ENCODE measurements around the gene CEP63.

CEP63 gene

DNA sequence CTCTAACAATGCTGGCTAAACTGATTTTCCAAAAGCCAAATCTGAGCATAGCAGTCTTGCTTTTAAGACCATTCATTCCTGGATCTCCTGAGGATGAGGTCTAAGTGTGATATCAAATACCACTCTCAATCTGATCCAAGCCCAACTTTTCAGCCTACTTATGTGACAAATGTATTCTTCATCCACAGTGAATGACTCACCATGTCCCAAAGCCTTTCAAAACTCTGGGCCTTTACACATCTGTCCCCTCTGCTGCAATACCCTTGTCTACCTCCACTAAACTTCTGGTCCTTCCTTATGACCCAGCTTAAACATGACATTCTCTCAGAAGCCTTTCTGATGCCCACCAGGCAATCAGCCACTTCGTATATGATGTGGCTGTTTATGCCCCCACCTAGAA is 4.7 kb upstream of the CEP63 start:
- H3K4me1 Mint-ChIP-seq, result peaks cover 30% of the 10 kb centered on the region
- H3K27me3 Mint-ChIP-seq, result no peaks in the 10 kb centered on the region
- no peak overlapping the region for H3K4me3 Mint-ChIP-seq
- H3K9me3 Mint-ChIP-seq, result no peaks in the 10 kb centered on the region
- no peak for ATAC-seq
- no peak for DNase-seq
- no peak overlapping the region for H3K27ac Mint-ChIP-seq

DNA sequence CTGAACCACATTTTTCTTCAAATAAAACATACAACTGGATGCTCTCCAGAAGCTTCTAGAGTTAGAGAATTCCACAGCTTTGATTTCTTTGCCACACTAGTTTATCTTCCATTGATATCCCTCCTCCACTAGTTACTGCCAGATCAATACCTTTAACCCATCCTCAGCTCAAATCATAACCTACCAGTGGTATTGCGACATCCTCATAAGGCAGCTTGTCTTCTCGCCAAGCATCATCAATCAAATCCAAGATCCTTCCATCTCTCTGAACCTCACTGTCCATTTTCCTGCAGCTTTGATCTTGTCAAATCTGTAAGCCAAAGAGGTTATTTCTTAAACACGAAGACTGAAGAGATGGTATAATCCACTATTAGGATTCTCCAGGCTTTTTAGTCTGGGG is 3.2 kb upstream of the CEP63 start:
- no peak overlapping the region for H3K4me3 Mint-ChIP-seq
- H3K9me3 Mint-ChIP-seq, result no peaks in the 10 kb centered on the region
- no peaks in the 10 kb centered on the region for H3K27me3 Mint-ChIP-seq
- no peak for DNase-seq
- no peak overlapping the region for H3K27ac Mint-ChIP-seq
- no peak for ATAC-seq
- peaks cover 35% of the 10 kb centered on the region for H3K4me1 Mint-ChIP-seq

DNA sequence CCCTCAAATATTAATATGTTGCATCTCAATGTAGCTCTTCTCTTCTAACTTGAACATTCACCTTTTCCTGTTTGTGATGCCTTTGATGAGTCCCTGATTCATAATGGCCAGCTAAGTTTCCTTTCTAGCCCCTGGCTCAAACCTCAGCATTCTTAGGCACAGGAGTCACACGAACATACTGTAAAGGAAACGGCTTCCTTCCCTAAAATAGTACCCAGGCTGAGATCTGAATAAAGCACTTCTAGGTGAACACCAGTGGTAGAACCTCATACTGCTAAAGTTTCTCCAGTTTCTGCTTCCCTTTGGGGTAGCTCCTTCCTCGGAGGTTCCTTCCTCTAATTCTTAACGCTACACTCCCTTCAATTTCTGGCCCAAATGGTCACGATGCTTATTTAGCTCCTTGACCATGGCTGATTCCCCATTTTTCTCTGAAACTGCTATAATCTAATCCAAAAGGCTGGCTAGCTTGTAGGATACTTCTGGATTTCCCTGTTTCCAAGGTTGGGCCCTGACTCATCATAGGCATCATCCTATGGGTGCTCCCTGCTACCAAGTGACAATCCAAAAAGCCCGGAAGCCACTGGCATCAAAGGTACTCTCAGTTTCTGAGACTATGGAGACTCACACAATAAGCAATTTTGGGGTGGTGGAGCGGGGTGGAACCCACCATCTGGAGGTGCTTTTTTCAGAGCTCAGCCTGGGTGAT is 2.5 kb upstream of the CEP63 start:
- no peaks in the 10 kb centered on the region for H3K9me3 Mint-ChIP-seq
- no peaks in the 10 kb centered on the region for H3K27me3 Mint-ChIP-seq
- peak overlapping the region; percentile 39 to 44 for H3K4me3 Mint-ChIP-seq
- DNase-seq (no peak), ATAC-seq (no peak)
- peak overlapping the region; percentile 48 to 58 for H3K27ac Mint-ChIP-seq
- H3K4me1 Mint-ChIP-seq, result peaks cover 42% of the 10 kb centered on the region

DNA sequence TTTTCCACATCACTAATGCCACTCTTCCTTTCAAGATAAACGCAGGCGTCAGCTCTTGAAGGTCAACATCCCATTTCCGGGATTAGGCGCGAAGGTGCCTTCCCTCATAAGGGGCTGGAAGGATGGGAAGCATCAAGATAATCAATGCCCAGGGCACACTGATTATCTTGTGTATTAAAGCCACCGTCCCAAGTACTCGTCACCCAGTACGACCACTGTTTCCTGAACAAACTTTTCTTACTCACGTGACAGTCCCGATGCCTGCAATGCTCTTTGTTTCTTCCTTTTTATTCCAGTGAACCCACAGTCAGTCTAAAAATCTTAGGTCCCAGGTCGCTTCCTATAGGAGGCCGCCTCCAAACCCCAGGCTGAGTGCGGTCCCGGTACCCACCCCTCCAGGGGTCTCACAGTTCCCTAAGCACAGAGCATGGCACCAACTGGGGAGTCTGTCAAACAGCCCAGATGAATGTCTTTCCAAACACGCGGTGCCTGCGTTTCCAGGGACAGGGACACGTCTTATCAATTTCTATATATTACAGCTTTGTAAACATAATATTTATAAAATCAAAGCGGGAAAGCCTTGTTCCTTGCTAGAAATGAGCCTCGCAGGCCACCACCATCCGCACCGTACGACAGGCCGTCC is 661 bp upstream of the CEP63 start:
- Mint-ChIP-seq H3K27me3 (no peaks in the 10 kb centered on the region), H3K27ac (peak overlapping the region; percentile 98 to 99), H3K9me3 (no peaks in the 10 kb centered on the region), H3K4me1 (peaks cover 53% of the 10 kb centered on the region), H3K4me3 (peak overlapping the region; percentile 96 to 100)
- peak; percentile 3 for ATAC-seq
- no peak for DNase-seq

DNA sequence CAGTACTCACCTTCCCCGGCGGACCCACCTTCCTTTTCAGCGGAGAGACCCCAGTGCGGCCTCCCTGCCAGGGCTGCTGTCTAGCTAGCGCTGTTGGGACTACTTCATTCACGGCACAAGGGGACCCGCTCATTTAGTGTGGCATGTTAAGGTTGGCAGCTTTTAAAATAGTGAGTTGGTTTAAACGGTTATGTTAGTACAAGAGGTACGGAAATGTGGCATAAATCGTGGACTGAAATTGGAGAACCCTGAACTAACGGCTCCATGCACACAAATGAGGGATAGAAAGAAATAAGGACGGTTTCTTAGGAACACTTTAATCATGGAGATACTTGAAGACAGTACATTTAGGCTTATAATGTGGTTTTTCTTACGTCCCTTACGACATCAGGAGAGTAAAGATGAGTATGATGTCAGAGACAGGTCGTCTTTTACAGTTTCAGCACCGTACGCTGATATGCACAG is 752 bp downstream of the CEP63 start:
- peaks cover 62% of the 10 kb centered on the region for H3K4me1 Mint-ChIP-seq
- no peaks in the 10 kb centered on the region for H3K27me3 Mint-ChIP-seq
- peak overlapping the region; percentile 96 to 100 for H3K4me3 Mint-ChIP-seq
- no peak for DNase-seq
- peak overlapping the region; percentile 98 to 99 for H3K27ac Mint-ChIP-seq
- peak; percentile 41 for ATAC-seq
- no peaks in the 10 kb centered on the region for H3K9me3 Mint-ChIP-seq

DNA sequence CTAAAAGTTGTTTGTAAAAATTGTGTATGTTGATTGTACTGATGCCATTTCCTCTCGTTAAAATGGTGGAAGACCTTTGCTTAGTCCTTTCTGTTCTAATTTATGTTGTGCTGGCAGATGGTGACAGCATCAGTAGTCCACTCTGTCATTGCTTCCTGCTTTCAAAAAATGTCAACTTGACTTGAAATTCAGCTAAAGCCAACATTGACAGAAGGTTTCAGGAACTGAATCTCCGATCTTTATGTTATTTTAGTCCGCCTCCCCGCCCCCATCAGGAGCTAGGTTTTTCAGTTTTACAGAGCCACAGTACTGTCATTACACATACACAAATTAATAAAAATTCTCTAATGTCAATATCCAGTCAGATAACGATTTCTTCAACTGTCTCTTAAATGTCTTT is 1.5 kb downstream of the CEP63 start:
- Mint-ChIP-seq H3K27me3 (no peaks in the 10 kb centered on the region), H3K4me1 (peaks cover 59% of the 10 kb centered on the region), H3K9me3 (no peaks in the 10 kb centered on the region), H3K27ac (peak overlapping the region; percentile 87 to 98), H3K4me3 (peak overlapping the region; percentile 96 to 100)
- ATAC-seq, result no peak
- no peak for DNase-seq

DNA sequence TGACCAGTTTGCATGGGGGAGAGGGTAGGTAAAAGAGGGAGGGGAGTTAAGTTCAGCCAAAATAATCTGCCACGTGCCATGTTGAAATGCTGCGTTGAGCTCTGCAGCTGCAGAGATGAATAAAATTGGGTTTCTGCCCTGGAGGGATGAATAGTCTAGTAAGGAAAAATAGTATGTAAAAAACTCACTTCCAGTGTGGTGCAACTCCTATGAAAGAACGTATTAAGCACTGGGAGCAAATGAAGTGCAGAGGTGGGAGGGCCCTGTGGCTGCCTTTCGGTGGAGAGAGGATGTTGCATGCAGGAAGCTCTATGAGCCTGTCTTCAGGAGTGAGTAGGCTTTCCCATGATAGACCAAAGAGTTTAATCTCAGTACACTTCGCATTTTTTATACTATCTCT is 8.6 kb downstream of the CEP63 start:
- Mint-ChIP-seq H3K9me3 (peaks cover 0 to 9% of the 10 kb centered on the region in 2 donors), H3K27me3 (no peaks in the 10 kb centered on the region), H3K4me1 (peaks cover 62% of the 10 kb centered on the region), H3K27ac (no peak overlapping the region), H3K4me3 (no peak overlapping the region)
- ATAC-seq, result no peak
- no peak for DNase-seq

DNA sequence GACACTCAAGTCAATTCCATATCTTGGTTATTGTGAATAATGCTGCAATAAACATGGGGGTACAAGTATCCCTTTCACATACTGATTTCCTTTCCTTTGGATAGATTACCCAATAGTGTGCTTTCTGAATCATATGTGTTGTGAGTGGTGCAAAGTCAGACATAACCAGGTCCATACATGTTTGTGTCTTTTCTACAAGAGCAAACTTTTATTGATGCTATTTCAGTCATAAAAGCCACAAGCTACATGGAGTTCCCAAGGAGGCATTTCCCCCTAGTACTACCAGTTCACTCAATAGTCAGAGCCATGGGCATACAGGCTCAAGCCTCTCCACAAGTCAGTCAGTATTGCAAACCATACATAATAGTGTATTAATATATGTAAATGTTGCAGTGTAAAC is 10.1 kb downstream of the CEP63 start:
- Mint-ChIP-seq H3K4me3 (no peak overlapping the region), H3K27me3 (no peaks in the 10 kb centered on the region), H3K4me1 (peaks cover 57% of the 10 kb centered on the region), H3K27ac (no peak overlapping the region), H3K9me3 (peaks cover 2 to 14% of the 10 kb centered on the region in 2 donors)
- DNase-seq (no peak), ATAC-seq (no peak)

DNA sequence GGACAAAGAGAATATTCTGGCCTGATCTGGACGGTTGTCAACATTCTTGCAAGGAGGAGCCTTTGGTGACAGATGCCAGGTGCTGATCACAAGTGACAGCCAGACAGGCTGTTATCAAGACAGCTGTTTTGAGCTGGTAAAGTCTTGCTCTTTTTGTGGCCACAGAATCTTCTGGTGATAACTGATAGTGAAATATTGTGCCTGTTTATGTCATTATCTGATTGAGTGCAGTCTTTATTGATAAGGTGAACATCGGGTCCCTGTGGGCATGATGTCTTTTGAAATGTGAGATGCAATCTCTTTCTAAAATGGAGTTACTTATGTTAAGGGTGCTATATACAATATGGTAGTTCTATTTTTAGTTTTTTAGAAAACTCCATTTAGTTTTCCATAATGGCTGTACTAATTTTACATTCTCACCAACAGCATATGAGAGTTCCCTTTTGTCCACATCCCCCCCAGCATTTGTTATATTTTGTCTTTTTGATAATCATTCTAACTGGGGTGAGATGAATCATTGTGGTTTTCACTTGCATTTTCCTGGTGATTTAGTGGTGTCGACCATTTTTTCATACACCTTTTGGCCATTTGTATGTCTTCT is 10.7 kb downstream of the CEP63 start:
- H3K4me3 Mint-ChIP-seq, result no peak overlapping the region
- DNase-seq, result no peak
- peak; percentile 85 for ATAC-seq
- peaks cover 58% of the 10 kb centered on the region for H3K4me1 Mint-ChIP-seq
- H3K9me3 Mint-ChIP-seq, result peaks cover 8 to 15% of the 10 kb centered on the region in 2 donors
- no peak overlapping the region for H3K27ac Mint-ChIP-seq
- H3K27me3 Mint-ChIP-seq, result no peaks in the 10 kb centered on the region

DNA sequence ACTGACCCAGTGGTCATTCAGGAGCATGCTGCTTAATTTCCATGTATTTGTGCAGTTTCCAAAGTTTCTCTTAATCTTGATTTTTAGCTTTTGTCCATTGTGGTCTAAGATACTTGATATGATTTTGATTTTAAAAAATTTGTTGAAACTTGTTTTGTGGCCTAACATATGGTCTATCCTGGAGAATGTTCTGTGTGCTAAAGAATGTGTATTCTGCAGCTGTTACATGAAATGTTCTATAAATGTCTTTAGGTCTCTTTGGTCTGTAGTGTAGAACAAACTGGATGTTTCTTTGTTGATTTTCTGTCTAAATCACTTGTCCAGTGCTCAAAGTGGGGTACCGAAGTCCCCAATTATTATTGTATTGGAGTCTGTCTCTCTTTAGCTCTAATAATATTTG is 17.4 kb downstream of the CEP63 start:
- DNase-seq (no peak), ATAC-seq (no peak)
- Mint-ChIP-seq H3K27ac (no peak overlapping the region), H3K4me3 (no peak overlapping the region), H3K4me1 (peaks cover 51% of the 10 kb centered on the region), H3K27me3 (no peaks in the 10 kb centered on the region), H3K9me3 (peaks cover 31 to 46% of the 10 kb centered on the region in 2 donors)

DNA sequence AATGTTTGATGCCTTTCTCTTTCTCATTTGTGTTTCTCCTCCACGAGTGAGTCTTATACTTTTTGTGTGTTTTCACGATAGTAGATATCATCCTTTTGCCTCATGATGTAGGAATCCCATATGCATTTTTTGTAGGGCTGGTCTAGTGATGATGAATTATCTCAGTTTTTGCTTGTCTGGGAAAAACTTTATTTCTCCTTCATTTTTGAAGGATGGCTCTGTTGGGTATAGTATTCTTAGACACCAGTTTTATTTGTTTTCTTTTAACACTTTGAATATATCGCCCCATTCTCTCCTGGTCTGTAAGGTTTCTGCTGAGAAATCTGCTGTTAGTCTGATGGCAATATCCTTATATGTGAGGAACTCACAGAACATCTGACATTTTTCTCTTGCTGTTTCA is 18.3 kb downstream of the CEP63 start:
- no peak overlapping the region for H3K4me3 Mint-ChIP-seq
- peaks cover 48% of the 10 kb centered on the region for H3K4me1 Mint-ChIP-seq
- DNase-seq (no peak), ATAC-seq (no peak)
- no peak overlapping the region for H3K27ac Mint-ChIP-seq
- no peaks in the 10 kb centered on the region for H3K27me3 Mint-ChIP-seq
- peaks cover 24 to 46% of the 10 kb centered on the region in 2 donors for H3K9me3 Mint-ChIP-seq

DNA sequence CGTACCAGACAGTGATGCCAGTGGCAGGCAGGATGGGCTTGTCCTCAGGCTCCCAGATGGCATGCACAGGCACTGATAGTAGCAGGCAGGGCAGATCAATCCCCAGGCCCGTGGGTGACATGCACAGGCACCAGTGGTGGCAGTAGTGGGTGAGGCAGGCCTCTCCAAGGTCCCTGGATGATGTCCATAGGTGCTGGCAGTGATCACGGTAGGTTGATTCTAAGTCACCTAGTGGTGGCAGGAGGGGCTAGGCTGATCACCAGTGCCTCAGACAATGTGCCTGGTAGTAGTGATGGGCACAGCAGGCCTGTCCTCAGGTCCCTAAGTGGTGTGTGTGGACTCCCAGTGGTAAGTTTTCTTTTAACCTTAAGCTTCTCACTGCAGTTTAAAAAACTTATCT is 19.6 kb downstream of the CEP63 start:
- H3K27me3 Mint-ChIP-seq, result no peaks in the 10 kb centered on the region
- ATAC-seq, result no peak
- H3K4me3 Mint-ChIP-seq, result no peak overlapping the region
- H3K4me1 Mint-ChIP-seq, result peaks cover 43% of the 10 kb centered on the region
- DNase-seq, result no peak
- H3K9me3 Mint-ChIP-seq, result peaks cover 24 to 46% of the 10 kb centered on the region in 2 donors
- H3K27ac Mint-ChIP-seq, result peak overlapping the region in 1 of 2 donors; percentile 24

DNA sequence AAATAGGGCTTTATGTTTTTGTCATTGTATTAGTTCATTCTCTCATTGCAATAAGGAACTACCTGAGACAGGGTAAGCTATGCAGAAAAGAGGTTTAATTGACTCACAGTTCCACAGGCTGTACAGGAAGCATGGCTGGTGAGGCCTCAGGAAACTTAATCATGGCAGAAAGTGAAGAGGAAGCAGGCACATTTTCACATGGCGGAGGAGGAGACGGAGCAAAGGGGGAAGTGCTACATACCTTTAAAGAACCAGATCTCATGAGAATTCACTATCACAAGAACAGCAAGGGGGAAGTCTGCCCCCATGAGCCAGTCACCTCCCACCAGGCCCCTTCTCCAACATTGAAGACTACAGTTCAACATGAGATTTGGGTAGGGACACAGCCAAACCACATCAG is 25.6 kb downstream of the CEP63 start:
- Mint-ChIP-seq H3K9me3 (peaks cover 9 to 11% of the 10 kb centered on the region in 2 donors), H3K27ac (no peak overlapping the region), H3K4me3 (no peak overlapping the region), H3K27me3 (no peaks in the 10 kb centered on the region), H3K4me1 (peaks cover 17% of the 10 kb centered on the region)
- no peak for DNase-seq
- no peak for ATAC-seq

DNA sequence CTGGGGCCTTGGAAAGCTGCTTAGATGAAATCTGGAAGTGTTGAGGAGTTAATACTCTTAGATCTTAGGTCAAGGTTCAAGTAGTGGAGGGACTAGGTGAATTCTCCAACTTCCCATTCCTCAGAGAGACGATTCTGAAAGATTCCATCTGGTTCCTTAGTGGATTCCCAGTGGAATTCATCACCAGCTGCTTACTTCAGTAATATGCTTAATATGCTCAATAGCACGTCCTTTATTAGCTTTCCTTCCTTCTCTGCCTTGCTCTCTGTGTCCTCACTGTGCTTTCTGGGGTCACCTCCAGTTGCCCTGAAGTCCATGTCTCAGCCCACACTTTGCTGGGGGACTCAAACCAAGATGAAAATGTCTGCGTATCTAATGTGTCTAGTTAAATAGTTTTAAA is 31.0 kb downstream of the CEP63 start:
- Mint-ChIP-seq H3K27ac (no peak overlapping the region), H3K27me3 (no peaks in the 10 kb centered on the region)

DNA sequence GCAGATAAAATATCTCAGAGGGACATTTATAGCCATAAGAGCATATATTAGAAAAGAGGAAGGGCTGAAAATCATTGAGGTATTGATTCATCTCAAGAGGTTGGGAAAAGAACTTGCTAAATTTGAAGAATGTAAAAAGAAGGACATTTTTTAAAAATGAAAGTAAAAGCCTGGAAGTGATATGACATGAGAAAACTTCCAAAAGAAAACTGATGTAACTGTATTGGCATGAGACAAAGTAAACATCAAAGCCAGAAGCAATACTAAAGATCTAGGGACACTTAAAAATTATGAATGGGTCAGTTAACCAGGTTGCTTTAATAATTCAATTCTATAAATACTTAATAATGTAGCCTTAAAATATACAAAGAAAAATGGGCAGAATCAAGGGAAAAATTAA is 31.9 kb downstream of the CEP63 start:
- DNase-seq (no peak), ATAC-seq (no peak)
- Mint-ChIP-seq H3K27me3 (no peaks in the 10 kb centered on the region), H3K9me3 (peaks cover 21 to 31% of the 10 kb centered on the region in 2 donors), H3K27ac (no peak overlapping the region), H3K4me1 (peaks cover 5% of the 10 kb centered on the region), H3K4me3 (no peak overlapping the region)

More for the DNA sequence above, 31.0 kb downstream of the CEP63 start:
- no peak for DNase-seq
- Mint-ChIP-seq H3K4me3 (no peak overlapping the region), H3K9me3 (peaks cover 12 to 22% of the 10 kb centered on the region in 2 donors), H3K4me1 (peaks cover 5% of the 10 kb centered on the region)
- ATAC-seq, result no peak

DNA sequence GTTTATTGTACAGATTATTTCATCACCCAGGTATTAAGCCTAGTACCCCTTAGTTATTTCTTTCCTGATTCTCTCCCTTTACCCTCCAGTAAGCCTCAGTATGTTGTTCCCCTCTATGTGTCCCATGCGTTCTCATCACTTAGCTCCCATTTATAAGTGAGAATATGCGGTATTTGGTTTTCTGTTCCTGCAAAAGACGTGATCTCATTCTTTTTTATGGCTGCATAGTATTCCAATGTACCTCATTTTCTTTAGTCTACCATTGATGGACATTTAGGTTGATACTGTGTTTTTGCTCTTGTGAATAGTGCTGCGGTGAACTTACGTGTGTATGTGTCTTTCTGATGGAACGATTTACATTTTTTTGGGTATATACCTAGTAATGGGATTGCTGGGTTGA is 36.7 kb downstream of the CEP63 start:
- no peaks in the 10 kb centered on the region for H3K27me3 Mint-ChIP-seq
- no peak for DNase-seq
- no peak overlapping the region for H3K27ac Mint-ChIP-seq
- H3K9me3 Mint-ChIP-seq, result peaks cover 61 to 63% of the 10 kb centered on the region in 2 donors
- peaks cover 15% of the 10 kb centered on the region for H3K4me1 Mint-ChIP-seq
- no peak overlapping the region for H3K4me3 Mint-ChIP-seq
- no peak for ATAC-seq

Data from stimulated activated naive CD8-positive, alpha-beta T cell treated with anti-CD3 and anti-CD28 coated beads, Interleukin-15, amount 100 ng/mL, for 72 hours (primary cell).